GM19463 (cell line): Measurements from ENCODE around the gene POGLUT2.

Source experiments
- ATAC-seq: cut with Tn5 transposase; IDR thresholded peaks from one replicate; pipeline ENCODE4 v1.9.1; 2021; ENCODE audit warnings: mild to moderate bottlenecking, moderate library complexity; ENCODE audit not compliant: unreplicated experiment

Gene POGLUT2

DNA sequence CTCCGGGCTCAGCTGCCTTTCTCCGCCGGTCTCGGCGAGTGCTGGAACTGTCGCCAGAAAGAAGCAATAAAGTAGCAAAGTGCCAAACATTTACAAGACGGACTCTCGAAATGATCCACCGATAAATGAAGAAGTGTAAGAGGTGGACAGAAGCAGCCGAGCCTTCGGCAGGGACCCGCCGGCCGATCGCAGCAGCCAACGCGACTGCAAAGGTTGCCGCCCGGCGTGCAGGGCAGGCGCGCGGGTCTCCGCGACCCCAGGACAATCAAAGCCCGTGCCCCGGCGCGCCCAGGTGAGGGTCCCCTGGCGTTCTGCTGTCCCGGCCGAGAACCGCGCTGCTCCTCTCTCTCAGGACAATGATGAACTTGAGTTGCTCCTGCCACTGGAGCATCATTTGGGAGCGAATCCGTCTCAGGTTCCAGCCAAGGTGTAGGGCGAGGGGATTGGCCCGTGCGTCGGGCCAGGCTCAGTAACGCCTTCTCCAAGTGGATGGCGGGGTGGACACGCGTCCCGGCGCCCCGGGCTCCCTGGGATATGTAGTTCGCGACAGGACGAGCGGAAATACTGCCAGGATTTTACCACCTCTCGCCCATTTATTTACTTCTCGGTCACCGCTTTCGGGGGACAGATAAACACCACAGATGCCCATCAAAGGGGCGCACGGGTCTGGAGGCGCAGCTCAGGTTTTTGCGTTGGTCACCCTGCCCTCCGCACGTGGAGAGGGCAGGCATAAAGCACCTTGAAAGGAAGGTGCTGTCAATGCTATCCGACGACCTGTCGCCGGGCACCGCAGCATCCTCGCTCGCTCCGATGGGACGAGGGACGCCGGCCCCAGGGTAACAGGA is at the start of gene POGLUT2, which contains the start of gene BIVM:
POGLUT2 (minus strand) TSS at position 396 of the 845 bp plus-strand sequence; CDS start at position 90, 306 bp downstream.
BIVM (plus strand) TSS at position 539 of the 845 bp plus-strand sequence. CDS start 8,149 bp downstream, outside the sequence.
- ATAC-seq: peak; percentile 73

- ATAC-seq: no peak
Observed at GRCh38 chr13:102847272-102848234, 48.8 kb upstream of the POGLUT2 start.

- ATAC-seq: peak; percentile 25
Observed at GRCh38 chr13:102846261-102847015, 47.7 kb upstream of the POGLUT2 start.

DNA sequence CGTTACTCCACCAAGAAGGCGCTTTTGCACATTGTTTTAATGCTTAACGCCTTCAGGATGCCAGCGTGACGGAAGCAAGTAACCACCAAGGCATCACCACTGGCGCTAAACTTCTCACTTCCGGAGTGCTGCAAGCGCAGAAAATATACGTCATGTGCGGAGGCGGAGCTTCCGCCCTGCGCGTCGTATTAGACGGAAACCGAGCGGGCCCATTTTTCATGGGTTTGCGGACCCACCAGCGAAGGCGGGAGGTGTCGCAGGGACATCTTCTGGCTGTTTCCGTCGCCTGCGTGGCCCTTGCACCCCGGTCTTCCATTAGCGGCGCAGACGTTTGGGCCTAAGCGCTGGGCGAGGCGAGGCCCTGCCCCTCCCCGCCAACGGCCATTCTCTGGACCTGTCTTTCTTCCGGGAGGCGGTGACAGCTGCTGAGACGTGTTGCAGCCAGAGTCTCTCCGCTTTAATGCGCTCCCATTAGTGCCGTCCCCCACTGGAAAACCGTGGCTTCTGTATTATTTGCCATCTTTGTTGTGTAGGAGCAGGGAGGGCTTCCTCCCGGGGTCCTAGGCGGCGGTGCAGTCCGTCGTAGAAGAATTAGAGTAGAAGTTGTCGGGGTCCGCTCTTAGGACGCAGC is 47.0 kb upstream of the POGLUT2 start, which contains the start of gene ERCC5:
ERCC5 (plus strand) TSS at position 403 of the 631 bp plus-strand sequence. CDS start 235 bp downstream, outside the sequence.
- peak; percentile 82 for ATAC-seq

- peak; percentile 13 for ATAC-seq
Observed at GRCh38 chr13:102845289-102845629, 46.5 kb upstream of the POGLUT2 start.

GRCh38 chr13:102839462-102839861 is 40.7 kb upstream of the POGLUT2 start:
- no peak for ATAC-seq

GRCh38 chr13:102838982-102839381 is 40.2 kb upstream of the POGLUT2 start:
- no peak for ATAC-seq

GRCh38 chr13:102838273-102838672 is 39.5 kb upstream of the POGLUT2 start:
- no peak for ATAC-seq

DNA sequence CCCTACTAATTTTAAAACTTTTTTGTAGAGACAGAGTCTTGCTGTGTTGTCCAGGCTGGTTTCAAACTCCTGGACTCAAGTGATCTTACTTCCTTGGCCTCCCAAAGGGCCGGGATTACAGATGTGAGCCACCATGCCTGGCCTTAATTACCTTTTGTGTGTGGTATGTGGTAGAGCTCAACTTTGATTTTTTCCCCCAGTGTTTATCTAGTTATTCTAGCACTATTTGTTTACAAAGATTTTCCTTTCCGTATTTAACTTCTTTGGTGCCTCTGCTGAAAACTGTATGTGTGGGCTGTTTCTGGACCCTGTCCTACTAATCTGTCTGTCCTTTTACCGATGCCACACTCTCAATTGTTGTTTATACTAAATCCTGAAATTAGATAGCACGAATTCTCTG is 37.7 kb upstream of the POGLUT2 start:
- no peak for ATAC-seq

- no peak for ATAC-seq
Observed at GRCh38 chr13:102830646-102831045, 31.9 kb upstream of the POGLUT2 start.

GRCh38 chr13:102825921-102826706 is 27.3 kb upstream of the POGLUT2 start:
- ATAC-seq: no peak

GRCh38 chr13:102825400-102825799 is 26.6 kb upstream of the POGLUT2 start:
- no peak for ATAC-seq

DNA sequence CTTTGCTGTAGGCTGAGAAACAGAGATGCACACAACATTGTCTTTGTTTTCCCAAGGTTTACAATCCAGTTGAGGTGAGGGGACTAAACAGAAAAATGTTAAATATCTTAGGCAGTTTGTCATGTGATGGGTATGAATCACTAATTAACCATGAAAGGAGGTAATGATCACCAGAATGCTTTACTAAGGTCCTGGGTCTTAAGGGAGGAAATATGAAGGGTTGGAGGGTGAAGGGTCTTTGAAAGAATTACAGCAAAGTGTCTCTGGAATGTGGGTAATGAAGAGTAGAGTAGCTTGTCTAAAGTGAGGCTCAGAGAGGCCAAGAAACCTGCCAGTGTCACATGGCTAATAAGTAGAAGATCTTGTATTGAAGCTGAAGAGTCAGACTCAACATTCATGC is 19.1 kb upstream of the POGLUT2 start:
- no peak for ATAC-seq

DNA sequence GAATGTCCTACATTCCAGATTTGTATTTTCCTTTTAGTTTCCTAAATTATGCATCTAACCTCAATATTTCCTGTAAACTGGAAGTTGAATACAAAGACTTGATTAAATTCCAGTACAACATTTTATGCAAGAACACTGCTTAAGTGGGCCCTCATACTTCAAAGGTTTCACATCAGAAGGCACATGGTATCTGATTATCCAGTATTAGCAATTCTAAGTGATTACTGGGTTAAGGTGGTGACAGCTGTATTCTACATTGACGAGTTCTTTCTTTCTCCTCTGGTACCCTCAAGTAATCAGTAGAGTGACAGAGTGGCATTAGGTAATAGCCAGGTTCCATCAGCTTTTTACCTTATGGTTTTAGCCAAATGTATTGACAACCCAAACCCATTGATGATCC is 18.5 kb upstream of the POGLUT2 start:
- ATAC-seq: no peak

- no peak for ATAC-seq
Observed at GRCh38 chr13:102816708-102817107, 17.9 kb upstream of the POGLUT2 start.

DNA sequence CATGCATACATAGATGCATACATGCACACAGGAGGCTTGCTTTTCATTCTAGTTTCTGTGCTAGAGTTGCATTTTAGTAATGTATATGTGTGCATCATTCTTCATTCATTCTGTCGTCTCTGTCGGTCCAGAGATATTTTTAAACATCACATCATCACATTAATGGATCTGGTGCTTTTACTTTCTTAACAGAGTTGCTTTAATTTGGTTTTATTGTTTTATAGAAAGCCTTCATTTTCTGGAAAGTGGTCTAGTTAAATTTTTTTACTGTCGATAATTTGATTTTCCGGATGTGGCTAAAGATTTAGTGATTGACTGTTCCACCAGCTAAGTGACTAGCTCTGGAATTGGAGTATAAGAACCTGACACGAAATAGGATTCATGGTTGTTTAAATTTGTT is 17.0 kb upstream of the POGLUT2 start:
- no peak for ATAC-seq

DNA sequence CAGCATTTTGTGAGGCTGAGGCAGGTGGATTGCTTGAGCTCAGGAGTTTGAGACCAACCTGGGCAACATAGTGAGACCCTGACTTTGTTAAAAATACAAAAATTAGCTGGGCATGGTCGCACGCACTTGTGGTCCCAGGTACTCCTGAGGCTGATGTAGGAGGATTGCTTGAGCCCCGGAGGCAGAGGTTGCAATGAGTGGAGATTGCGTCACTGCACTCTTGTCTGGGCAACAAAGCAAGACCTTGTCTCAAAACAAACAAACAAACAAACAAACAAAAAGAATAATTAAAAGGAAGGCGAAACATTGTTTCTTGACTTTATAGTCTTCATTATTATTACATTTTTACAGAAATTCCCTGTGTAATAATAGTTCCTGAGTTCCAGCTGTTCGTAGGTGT is 16.0 kb upstream of the POGLUT2 start:
- ATAC-seq: no peak

DNA sequence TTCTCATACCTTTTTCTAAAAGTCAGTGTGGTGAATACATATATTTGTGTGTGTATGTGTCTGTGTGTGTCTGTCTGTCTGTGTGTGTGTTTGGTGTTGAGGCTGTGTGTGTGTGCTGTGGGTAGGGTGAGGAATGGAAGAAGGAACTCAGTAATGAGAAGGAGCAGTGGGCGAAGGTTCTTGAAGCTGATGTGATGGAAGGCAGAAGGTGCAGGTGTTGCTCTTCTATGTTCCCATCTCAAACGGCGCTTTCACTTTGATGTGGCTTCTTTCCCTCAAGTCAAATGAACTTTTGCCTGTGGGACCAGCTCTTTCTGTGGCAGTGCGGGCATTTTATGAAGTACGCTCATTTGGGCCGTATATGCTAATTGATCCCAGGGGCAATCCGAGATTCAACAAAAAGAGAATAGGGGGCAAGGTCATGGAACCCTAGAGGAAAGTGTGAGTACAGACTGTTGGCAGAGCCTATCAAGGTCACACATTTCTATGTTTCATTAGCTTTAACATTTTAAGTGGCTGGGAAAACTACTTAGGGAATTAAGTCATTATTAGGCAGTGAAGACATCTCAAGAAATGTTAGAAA is 15.3 kb upstream of the POGLUT2 start:
- peak; percentile 46 for ATAC-seq
